WTC11 (cell line): Measurements from ENCODE around the gene IQSEC1. TPM values are rescaled to one million over a fixed set of nuclear protein-coding genes. Genes with fewer than 3 reads are reported as not detected.

Source experiments
- ATAC-seq: fragments of 200-7000 bp; cut with Tn5 transposase; 2 replicates; pipeline ENCODE4 v1.10.0; 2021; ENCODE audit warnings: mild to moderate bottlenecking, moderate library complexity
- CTCF ChIA-PET: fragments of 300-600 bp; sonication (Branson Sonifier 250); formaldehyde crosslinking; loops from one replicate; lab custom pipeline; 2021; ENCODE audit warnings: antibody characterized with exemption; lab: Charles Lee
- POLR2A ChIA-PET: fragments of 350-600 bp; sonication (Branson Sonifier 250); formaldehyde crosslinking; loops from one replicate; lab custom pipeline; 2021; ENCODE audit warnings: antibody characterized with exemption; lab: Charles Lee
- DNase-seq: peaks from one replicate; pipeline ENCODE4 v3.0.0; 2021; ENCODE audit warnings: low spot score
- H3K27ac Mint-ChIP-seq: 2 replicates; pipeline ENCODE4 v1.8.0; 2021; ENCODE audit warnings: mixed read lengths
- H3K27me3 Mint-ChIP-seq: 2 replicates; pipeline ENCODE4 v1.8.0; 2021; ENCODE audit warnings: low read depth, mild to moderate bottlenecking, moderate library complexity, mixed read lengths
- H3K36me3 Mint-ChIP-seq: 2 replicates; pipeline ENCODE4 v1.8.0; 2021; ENCODE audit warnings: mixed read lengths
- H3K4me1 Mint-ChIP-seq: 2 replicates; pipeline ENCODE4 v1.8.0; 2022; ENCODE audit warnings: mixed read lengths
- H3K4me3 Mint-ChIP-seq: 2 replicates; pipeline ENCODE4 v1.8.0; 2021; ENCODE audit warnings: mild to moderate bottlenecking, moderate library complexity, mixed read lengths
- H3K9me3 Mint-ChIP-seq: 2 replicates; pipeline ENCODE4 v1.8.0; 2021; ENCODE audit warnings: mixed read lengths
- CREM ChIP-seq: sonication (generic); formaldehyde crosslinking; IDR thresholded peaks from 2 replicates; pipeline ENCODE4 v1.8.1; 2022; ENCODE audit warnings: mild to moderate bottlenecking, missing genetic modification reagents, moderate library complexity
- ELF4 ChIP-seq: sonication (generic); formaldehyde crosslinking; IDR thresholded peaks from 2 replicates; pipeline ENCODE4 v1.8.1; 2022; ENCODE audit warnings: low read depth, mild to moderate bottlenecking, moderate library complexity, missing genetic modification reagents
- EMX1 ChIP-seq: fragments of 250-450 bp; sonication (Bioruptor Pico); IDR thresholded peaks from 2 replicates; pipeline ENCODE4 v1.8.0; 2021; ENCODE audit warnings: mild to moderate bottlenecking
- ESRRA ChIP-seq: sonication (generic); formaldehyde crosslinking; IDR thresholded peaks from 2 replicates; pipeline ENCODE4 v1.8.1; 2022; ENCODE audit warnings: mild to moderate bottlenecking, missing genetic modification reagents, borderline replicate concordance
- KAT7 ChIP-seq: sonication (generic); formaldehyde crosslinking; IDR thresholded peaks from 2 replicates; pipeline ENCODE4 v1.8.1; 2023; ENCODE audit warnings: missing genetic modification reagents, mild to moderate bottlenecking, borderline replicate concordance
- MXD4 ChIP-seq: fragments of 250-450 bp; sonication (Bioruptor Pico); IDR thresholded peaks from 2 replicates; pipeline ENCODE4 v1.8.0; 2021; ENCODE audit warnings: mild to moderate bottlenecking, moderate library complexity, borderline replicate concordance
- OVOL2 ChIP-seq: fragments of 250-450 bp; sonication (Bioruptor Pico); IDR thresholded peaks from 2 replicates; pipeline ENCODE4 v1.9.0; 2021; ENCODE audit warnings: mild to moderate bottlenecking, borderline replicate concordance
- TEAD1 ChIP-seq: sonication (generic); formaldehyde crosslinking; IDR thresholded peaks from 2 replicates; pipeline ENCODE4 v1.8.0; 2022; ENCODE audit warnings: mild to moderate bottlenecking, missing genetic modification reagents
- TEAD4 ChIP-seq: sonication (generic); formaldehyde crosslinking; IDR thresholded peaks from 2 replicates; pipeline ENCODE4 v1.8.0; 2022; ENCODE audit warnings: mild to moderate bottlenecking, missing genetic modification reagents
- ZNF396 ChIP-seq: fragments of 250-450 bp; sonication (Bioruptor Pico); IDR thresholded peaks from 2 replicates; pipeline ENCODE4 v1.8.0; 2021; ENCODE audit warnings: mild to moderate bottlenecking, moderate library complexity, borderline replicate concordance
- ZNF423 ChIP-seq: fragments of 250-450 bp; sonication (Bioruptor Pico); IDR thresholded peaks from 2 replicates; pipeline ENCODE4 v2.1.2; 2022; ENCODE audit warnings: mild to moderate bottlenecking, moderate library complexity
- total RNA-seq: library from RNA; stranded (reverse); gene quantifications from 3 replicates; pipeline ENCODE4 v1.2.3, GENCODE V29; 2021
- TF ChIP-seq, protein P1 (sequence below): sonication (generic); formaldehyde crosslinking; IDR thresholded peaks from 2 replicates; pipeline ENCODE4 v1.8.1; 2023; ENCODE audit warnings: mild to moderate bottlenecking, moderate library complexity, missing genetic modification reagents
- TF ChIP-seq, protein P2 (sequence below): sonication (generic); formaldehyde crosslinking; IDR thresholded peaks from 2 replicates; pipeline ENCODE4 v1.8.1; 2022; ENCODE audit warnings: missing genetic modification reagents, borderline replicate concordance
- TF ChIP-seq, protein P3 (sequence below): fragments of 250-450 bp; sonication (Bioruptor Pico); IDR thresholded peaks from 2 replicates; pipeline ENCODE4 v1.8.0; 2021; ENCODE audit warnings: mild to moderate bottlenecking
- TF ChIP-seq, protein P4 (sequence below): sonication (generic); formaldehyde crosslinking; IDR thresholded peaks from 2 replicates; pipeline ENCODE4 v1.8.0; 2022; ENCODE audit warnings: missing genetic modification reagents

The IQSEC1 gene
- total RNA-seq, 1 experiment from 2014 or later = 35.0 TPM

DNA sequence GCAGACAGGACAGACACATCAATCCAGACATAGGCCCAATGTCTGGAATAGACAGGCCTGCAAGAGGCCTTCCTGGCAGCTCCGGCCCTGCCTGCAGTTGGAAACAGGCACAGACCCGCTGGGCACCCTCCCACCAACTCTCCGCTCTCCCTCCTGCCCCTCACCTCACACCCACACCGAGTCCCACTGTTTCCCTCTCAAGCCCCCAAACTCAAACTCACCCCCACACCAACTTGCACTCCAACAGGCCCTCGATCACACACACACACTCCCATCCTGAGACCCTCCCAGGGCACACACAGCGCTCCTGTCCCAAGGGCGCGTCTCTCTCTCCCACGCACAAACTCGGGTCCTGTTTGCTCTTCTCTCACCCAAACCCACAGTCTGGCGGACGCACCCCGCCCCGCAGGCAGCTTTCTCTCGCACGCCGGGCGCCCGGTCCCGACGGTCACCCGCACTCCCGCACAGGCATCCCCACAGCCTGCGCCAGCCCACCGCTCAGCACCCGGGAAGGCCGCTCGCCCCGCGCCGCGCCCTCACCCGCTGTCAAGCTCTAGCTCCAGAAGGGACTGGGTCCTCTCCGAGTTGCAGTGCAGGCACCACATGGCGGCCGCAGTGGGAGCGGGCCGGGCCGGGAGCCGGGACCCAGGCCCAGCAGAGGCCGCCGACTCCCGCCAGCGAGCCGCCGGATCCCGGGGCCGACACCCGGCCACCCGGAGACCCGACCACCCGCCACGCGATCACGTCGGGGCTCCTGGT lies 106.2 kb downstream of the IQSEC1 start:
- ChIA-PET CTCF (interaction anchor here (0.6 to 4.1 kb wide), 18 partner anchors 12 to 995 kb away, joined by 3 to 27 read pairs (median 5); no protein-coding TSS in a partner anchor), POLR2A (interaction anchor here (0.6 to 1.6 kb wide), 3 partner anchors 14 to 282 kb away, joined by 3 to 6 read pairs (median 5); no protein-coding TSS in a partner anchor)
- peak; percentile 13 for ATAC-seq
- H3K27me3 Mint-ChIP-seq = peaks cover 25% of the 10 kb centered on the region
- no peak overlapping the region for H3K27ac Mint-ChIP-seq
- no peaks in the 10 kb centered on the region for H3K36me3 Mint-ChIP-seq
- no peak for DNase-seq
- H3K9me3 Mint-ChIP-seq = no peaks in the 10 kb centered on the region
- peak overlapping the region; percentile 83 for H3K4me3 Mint-ChIP-seq
- peaks cover 31% of the 10 kb centered on the region for H3K4me1 Mint-ChIP-seq
- TF ChIP-seq EMX1 (no peak), MXD4 (CRISPR knock-in tag) (no peak), KAT7 (CRISPR knock-in tag) (0 out of 2 replicates have a peak, but pooled peaks have one; percentile 32), TEAD4 (CRISPR knock-in tag) (no peak), TEAD1 (CRISPR knock-in tag) (0 out of 2 replicates have a peak, but pooled peaks have one; percentile 18), ESRRA (CRISPR knock-in tag) (0 out of 2 replicates have a peak, but pooled peaks have one; percentile 37), ZNF423 (CRISPR knock-in tag) (peak; percentile 3; the same call in 1 of the 2 replicates), ZNF396 (CRISPR knock-in tag) (no peak), OVOL2 (CRISPR knock-in tag) (no peak), ELF4 (CRISPR knock-in tag) (0 out of 2 replicates have a peak, but pooled peaks have one; percentile 38), CREM (peak; percentile 40; the same call in 1 of the 2 replicates)
- TF ChIP-seq, protein P1, sequence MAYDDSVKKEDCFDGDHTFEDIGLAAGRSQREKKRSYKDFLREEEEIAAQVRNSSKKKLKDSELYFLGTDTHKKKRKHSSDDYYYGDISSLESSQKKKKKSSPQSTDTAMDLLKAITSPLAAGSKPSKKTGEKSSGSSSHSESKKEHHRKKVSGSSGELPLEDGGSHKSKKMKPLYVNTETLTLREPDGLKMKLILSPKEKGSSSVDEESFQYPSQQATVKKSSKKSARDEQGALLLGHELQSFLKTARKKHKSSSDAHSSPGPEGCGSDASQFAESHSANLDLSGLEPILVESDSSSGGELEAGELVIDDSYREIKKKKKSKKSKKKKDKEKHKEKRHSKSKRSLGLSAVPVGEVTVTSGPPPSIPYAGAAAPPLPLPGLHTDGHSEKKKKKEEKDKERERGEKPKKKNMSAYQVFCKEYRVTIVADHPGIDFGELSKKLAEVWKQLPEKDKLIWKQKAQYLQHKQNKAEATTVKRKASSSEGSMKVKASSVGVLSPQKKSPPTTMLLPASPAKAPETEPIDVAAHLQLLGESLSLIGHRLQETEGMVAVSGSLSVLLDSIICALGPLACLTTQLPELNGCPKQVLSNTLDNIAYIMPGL (CRISPR knock-in tag) = peak; percentile 62; the same call in 1 of the 2 replicates
- TF ChIP-seq, protein P2, sequence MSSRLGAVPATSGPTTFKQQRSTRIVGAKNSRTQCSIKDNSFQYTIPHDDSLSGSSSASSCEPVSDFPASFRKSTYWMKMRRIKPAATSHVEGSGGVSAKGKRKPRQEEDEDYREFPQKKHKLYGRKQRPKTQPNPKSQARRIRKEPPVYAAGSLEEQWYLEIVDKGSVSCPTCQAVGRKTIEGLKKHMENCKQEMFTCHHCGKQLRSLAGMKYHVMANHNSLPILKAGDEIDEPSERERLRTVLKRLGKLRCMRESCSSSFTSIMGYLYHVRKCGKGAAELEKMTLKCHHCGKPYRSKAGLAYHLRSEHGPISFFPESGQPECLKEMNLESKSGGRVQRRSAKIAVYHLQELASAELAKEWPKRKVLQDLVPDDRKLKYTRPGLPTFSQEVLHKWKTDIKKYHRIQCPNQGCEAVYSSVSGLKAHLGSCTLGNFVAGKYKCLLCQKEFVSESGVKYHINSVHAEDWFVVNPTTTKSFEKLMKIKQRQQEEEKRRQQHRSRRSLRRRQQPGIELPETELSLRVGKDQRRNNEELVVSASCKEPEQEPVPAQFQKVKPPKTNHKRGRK (CRISPR knock-in tag) = no peak
- TF ChIP-seq, protein P3, sequence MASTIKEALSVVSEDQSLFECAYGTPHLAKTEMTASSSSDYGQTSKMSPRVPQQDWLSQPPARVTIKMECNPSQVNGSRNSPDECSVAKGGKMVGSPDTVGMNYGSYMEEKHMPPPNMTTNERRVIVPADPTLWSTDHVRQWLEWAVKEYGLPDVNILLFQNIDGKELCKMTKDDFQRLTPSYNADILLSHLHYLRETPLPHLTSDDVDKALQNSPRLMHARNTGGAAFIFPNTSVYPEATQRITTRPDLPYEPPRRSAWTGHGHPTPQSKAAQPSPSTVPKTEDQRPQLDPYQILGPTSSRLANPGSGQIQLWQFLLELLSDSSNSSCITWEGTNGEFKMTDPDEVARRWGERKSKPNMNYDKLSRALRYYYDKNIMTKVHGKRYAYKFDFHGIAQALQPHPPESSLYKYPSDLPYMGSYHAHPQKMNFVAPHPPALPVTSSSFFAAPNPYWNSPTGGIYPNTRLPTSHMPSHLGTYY (CRISPR knock-in tag) = no peak
- TF ChIP-seq, protein P4, sequence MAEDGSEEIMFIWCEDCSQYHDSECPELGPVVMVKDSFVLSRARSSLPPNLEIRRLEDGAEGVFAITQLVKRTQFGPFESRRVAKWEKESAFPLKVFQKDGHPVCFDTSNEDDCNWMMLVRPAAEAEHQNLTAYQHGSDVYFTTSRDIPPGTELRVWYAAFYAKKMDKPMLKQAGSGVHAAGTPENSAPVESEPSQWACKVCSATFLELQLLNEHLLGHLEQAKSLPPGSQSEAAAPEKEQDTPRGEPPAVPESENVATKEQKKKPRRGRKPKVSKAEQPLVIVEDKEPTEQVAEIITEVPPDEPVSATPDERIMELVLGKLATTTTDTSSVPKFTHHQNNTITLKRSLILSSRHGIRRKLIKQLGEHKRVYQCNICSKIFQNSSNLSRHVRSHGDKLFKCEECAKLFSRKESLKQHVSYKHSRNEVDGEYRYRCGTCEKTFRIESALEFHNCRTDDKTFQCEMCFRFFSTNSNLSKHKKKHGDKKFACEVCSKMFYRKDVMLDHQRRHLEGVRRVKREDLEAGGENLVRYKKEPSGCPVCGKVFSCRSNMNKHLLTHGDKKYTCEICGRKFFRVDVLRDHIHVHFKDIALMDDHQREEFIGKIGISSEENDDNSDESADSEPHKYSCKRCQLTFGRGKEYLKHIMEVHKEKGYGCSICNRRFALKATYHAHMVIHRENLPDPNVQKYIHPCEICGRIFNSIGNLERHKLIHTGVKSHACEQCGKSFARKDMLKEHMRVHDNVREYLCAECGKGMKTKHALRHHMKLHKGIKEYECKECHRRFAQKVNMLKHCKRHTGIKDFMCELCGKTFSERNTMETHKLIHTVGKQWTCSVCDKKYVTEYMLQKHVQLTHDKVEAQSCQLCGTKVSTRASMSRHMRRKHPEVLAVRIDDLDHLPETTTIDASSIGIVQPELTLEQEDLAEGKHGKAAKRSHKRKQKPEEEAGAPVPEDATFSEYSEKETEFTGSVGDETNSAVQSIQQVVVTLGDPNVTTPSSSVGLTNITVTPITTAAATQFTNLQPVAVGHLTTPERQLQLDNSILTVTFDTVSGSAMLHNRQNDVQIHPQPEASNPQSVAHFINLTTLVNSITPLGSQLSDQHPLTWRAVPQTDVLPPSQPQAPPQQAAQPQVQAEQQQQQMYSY (CRISPR knock-in tag) = no peak
